SK-N-MC (cell line): Measurements from ENCODE around the gene CPN2.

ENCODE experiments used
- DNase-seq: peaks from one replicate; pipeline ENCODE4 v3.0.0-alpha.2; 2011; ENCODE audit warnings: low read depth, low spot score
- H3K27ac ChIP-seq: fragments of 200-600 bp; sonication (generic); 2 replicates; pipeline ENCODE4 v1.5.1; 2016; ENCODE audit warnings: mixed run types
- H3K36me3 ChIP-seq: fragments of 200-600 bp; sonication (generic); 2 replicates; pipeline ENCODE4 v1.6.1; 2017; ENCODE audit warnings: antibody characterized with exemption, low read length, mixed read lengths; ENCODE audit not compliant: insufficient read depth
- H3K4me3 ChIP-seq: fragments of 200-600 bp; sonication (generic); 2 replicates; pipeline ENCODE4 v1.5.1; 2016
- H3K9ac ChIP-seq: fragments of 200-600 bp; sonication (generic); 2 replicates; pipeline ENCODE4 v1.8.0; 2017; ENCODE audit warnings: mixed run types, mixed read lengths; ENCODE audit not compliant: insufficient read length
- H3K9me3 ChIP-seq: fragments of 200-600 bp; sonication (generic); 2 replicates; pipeline ENCODE4 v1.6.1; 2017; ENCODE audit warnings: low read depth, mild to moderate bottlenecking, antibody characterized with exemption, low read length, moderate library complexity, mixed read lengths
- EZH2 ChIP-seq: fragments of 200-600 bp; sonication (generic); IDR thresholded peaks from one replicate; pipeline ENCODE4 v1.6.1; 2017; ENCODE audit warnings: antibody characterized with exemption
- FOXP2 ChIP-seq: optimal IDR thresholded peaks from 2 replicates; pipeline ENCODE3; 2011; ENCODE audit warnings: mild to moderate bottlenecking, moderate library complexity; ENCODE audit not compliant: insufficient read depth; ENCODE audit errors: extremely low read length, control extremely low read depth
- POLR2AphosphoS5 ChIP-seq: IDR thresholded peaks from 2 replicates; pipeline ENCODE4 v1.6.1; 2012; ENCODE audit warnings: mild to moderate bottlenecking, low read depth, low read length, borderline replicate concordance

The CPN2 gene

GRCh38 chr3:194351952-194352536 is 916 bp upstream of the CPN2 start:
- TF ChIP-seq EZH2: no peak
- TF ChIP-seq POLR2AphosphoS5: no peak
- TF ChIP-seq FOXP2: no peak
- DNase-seq: no peak

GRCh38 chr3:194350726-194351071 is 429 bp downstream of the CPN2 start:
- TF ChIP-seq FOXP2: no peak
- TF ChIP-seq EZH2: no peak
- TF ChIP-seq POLR2AphosphoS5: no peak
- Histone ChIP-seq H3K4me3 (peak overlapping the region; percentile 45), H3K36me3 (no peaks in the 10 kb centered on the region), H3K9me3 (no peaks in the 10 kb centered on the region), H3K27ac (peak overlapping the region; percentile 75), H3K9ac (no peak overlapping the region)
- no peak for DNase-seq

More at GRCh38 chr3:194351952-194352536, 916 bp upstream of the CPN2 start:
- Histone ChIP-seq H3K27ac (no peak overlapping the region), H3K9me3 (no peaks in the 10 kb centered on the region), H3K4me3 (no peak overlapping the region), H3K9ac (no peak overlapping the region), H3K36me3 (no peaks in the 10 kb centered on the region)

DNA sequence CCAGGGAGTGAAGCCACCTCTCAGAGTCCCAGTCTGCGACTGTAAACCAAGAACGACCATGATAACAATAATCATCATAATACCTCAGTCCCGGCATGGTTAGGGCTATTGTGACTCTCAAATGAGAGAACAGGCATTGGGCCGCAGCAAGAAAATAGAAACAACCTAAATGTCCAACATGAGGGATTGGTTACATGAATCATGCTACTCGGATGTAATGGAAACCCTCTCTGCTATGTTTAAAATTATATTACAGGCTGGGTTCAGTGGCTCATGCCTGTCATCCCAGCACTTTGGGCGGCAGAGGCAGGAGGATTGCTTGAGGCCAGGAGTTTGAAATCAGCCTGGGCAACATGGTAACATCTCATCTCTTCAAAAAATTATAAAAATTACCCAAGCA is 2.8 kb downstream of the CPN2 start:
- no peak overlapping the region for H3K9ac ChIP-seq
- H3K36me3 ChIP-seq: no peaks in the 10 kb centered on the region
- H3K9me3 ChIP-seq: no peaks in the 10 kb centered on the region
- DNase-seq: no peak
- no peak overlapping the region for H3K4me3 ChIP-seq
- no peak for TF ChIP-seq POLR2AphosphoS5
- TF ChIP-seq EZH2: no peak
- TF ChIP-seq FOXP2: no peak
- no peak overlapping the region for H3K27ac ChIP-seq

DNA sequence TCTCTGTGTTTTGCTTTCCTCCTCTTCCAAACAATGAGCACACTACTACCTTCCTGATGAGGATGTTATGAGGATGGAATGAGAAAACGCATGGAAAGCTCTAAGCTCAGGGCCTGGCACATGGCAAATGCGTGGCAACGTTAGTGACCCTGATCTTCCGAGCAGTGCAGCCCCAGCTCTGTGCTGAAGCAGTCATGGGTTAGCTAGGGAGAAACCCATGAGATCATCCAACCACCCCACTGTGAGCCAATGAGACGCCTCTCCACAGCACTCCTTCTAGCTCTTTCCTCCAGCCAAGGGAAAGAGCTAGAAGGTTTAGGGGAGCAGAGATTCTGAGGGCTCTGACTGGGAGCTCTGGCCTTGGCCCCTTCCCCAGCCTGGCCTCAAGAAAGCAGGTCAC is 4.5 kb downstream of the CPN2 start:
- no peak overlapping the region for H3K27ac ChIP-seq
- H3K36me3 ChIP-seq: no peaks in the 10 kb centered on the region
- H3K9me3 ChIP-seq: no peaks in the 10 kb centered on the region
- H3K9ac ChIP-seq: no peak overlapping the region
- no peak for DNase-seq
- no peak overlapping the region for H3K4me3 ChIP-seq
- TF ChIP-seq POLR2AphosphoS5: no peak
- TF ChIP-seq FOXP2: no peak
- TF ChIP-seq EZH2: no peak

DNA sequence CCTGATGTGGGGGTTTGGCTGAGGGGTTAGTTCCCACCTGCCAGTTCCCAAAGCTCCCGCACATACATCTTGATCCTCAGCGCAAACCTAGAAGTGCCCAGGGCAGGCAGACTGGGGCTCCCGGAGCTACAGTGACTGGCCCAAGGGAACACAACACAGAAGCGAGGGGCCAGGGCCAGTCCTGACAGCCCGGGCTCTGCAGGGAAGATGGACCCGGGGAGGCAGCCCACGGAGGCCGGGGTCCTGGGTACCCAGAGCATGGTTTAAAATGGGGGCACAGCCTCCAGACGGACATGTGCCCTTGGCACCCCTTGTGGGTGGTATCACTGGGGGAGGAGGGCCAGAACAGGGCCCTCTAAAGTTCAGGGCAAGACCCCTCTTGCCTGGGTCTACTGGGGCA is 5.1 kb downstream of the CPN2 start:
- no peak for DNase-seq
- no peak for TF ChIP-seq POLR2AphosphoS5
- no peak for TF ChIP-seq FOXP2
- TF ChIP-seq EZH2: no peak
- H3K9ac ChIP-seq: no peak overlapping the region
- H3K36me3 ChIP-seq: no peaks in the 10 kb centered on the region
- H3K4me3 ChIP-seq: no peak overlapping the region
- H3K9me3 ChIP-seq: no peaks in the 10 kb centered on the region
- no peak overlapping the region for H3K27ac ChIP-seq

GRCh38 chr3:194344012-194344411 is 7.1 kb downstream of the CPN2 start:
- H3K9me3 ChIP-seq: no peaks in the 10 kb centered on the region
- TF ChIP-seq EZH2: no peak
- TF ChIP-seq POLR2AphosphoS5: no peak
- TF ChIP-seq FOXP2: no peak
- H3K4me3 ChIP-seq: no peak overlapping the region
- DNase-seq: no peak
- no peak overlapping the region for H3K9ac ChIP-seq
- H3K27ac ChIP-seq: no peak overlapping the region
- no peaks in the 10 kb centered on the region for H3K36me3 ChIP-seq

GRCh38 chr3:194343561-194343893 is 7.6 kb downstream of the CPN2 start:
- H3K9ac ChIP-seq: no peak overlapping the region
- no peak for TF ChIP-seq POLR2AphosphoS5
- TF ChIP-seq EZH2: no peak
- no peak for TF ChIP-seq FOXP2
- H3K9me3 ChIP-seq: no peaks in the 10 kb centered on the region
- no peak overlapping the region for H3K27ac ChIP-seq
- no peaks in the 10 kb centered on the region for H3K36me3 ChIP-seq
- no peak overlapping the region for H3K4me3 ChIP-seq
- DNase-seq: no peak

- Histone ChIP-seq H3K36me3 (no peaks in the 10 kb centered on the region), H3K4me3 (no peak overlapping the region), H3K9ac (no peak overlapping the region), H3K27ac (no peak overlapping the region), H3K9me3 (no peaks in the 10 kb centered on the region)
- DNase-seq: no peak
- TF ChIP-seq FOXP2 (no peak), POLR2AphosphoS5 (no peak), EZH2 (no peak)
Measured at GRCh38 chr3:194342861-194343560, 8.1 kb downstream of the CPN2 start.

- no peak overlapping the region for H3K27ac ChIP-seq
- no peak overlapping the region for H3K4me3 ChIP-seq
- no peaks in the 10 kb centered on the region for H3K36me3 ChIP-seq
- no peak for DNase-seq
- H3K9ac ChIP-seq: no peak overlapping the region
- H3K9me3 ChIP-seq: no peaks in the 10 kb centered on the region
- no peak for TF ChIP-seq FOXP2
- TF ChIP-seq EZH2: no peak
- no peak for TF ChIP-seq POLR2AphosphoS5
Measured at GRCh38 chr3:194340757-194341400, 10.2 kb downstream of the CPN2 start.
